IPS DF 6.9 (cell line): ENCODE measurements around the gene LCN10.
"Not testable (repeated sequence)": the region's sequence is repeated elsewhere in the genome, so short reads cannot be mapped to it uniquely, and the experiment has no call there.

Experiments
- DNase-seq: peaks from one replicate; pipeline ENCODE4 v3.0.0-alpha.2; 2013; ENCODE audit warnings: low read depth, low spot score
- H3K27ac ChIP-seq: one replicate; pipeline ENCODE4 v1.5.1; 2013; ENCODE audit warnings: low read length, control low read depth
- H3K27me3 ChIP-seq: 2 replicates; pipeline ENCODE4 v1.6.1; 2013; ENCODE audit warnings: mild to moderate bottlenecking, low read length; ENCODE audit not compliant: control insufficient read depth, insufficient read depth
- H3K36me3 ChIP-seq: 2 replicates; pipeline ENCODE4 v1.6.1; 2013; ENCODE audit warnings: low read length; ENCODE audit not compliant: control insufficient read depth, insufficient read depth
- H3K4me1 ChIP-seq: 2 replicates; pipeline ENCODE4 v1.6.1; 2013; ENCODE audit warnings: low read length; ENCODE audit not compliant: control insufficient read depth, insufficient read depth
- H3K4me3 ChIP-seq: 2 replicates; pipeline ENCODE4 v1.5.1; 2013; ENCODE audit warnings: mild to moderate bottlenecking, low read length
- H3K9me3 ChIP-seq: 2 replicates; pipeline ENCODE4 v1.6.1; 2013; ENCODE audit warnings: low read length, inconsistent platforms; ENCODE audit not compliant: control insufficient read depth, insufficient read depth
- WGBS: extraction: QIAGEN DNeasy Blood & Tissue Kit; methylation state at CpG from one replicate; pipeline ENCODE4 v1.1.7; 2013; ENCODE audit warnings: mixed read lengths, missing lambda C conversion rate; ENCODE audit not compliant: insufficient read length, insufficient coverage; 5-methylcytosine and 5-hydroxymethylcytosine counted together

The LCN10 gene

GRCh38 chr9:136771907-136772415, 29.2 kb upstream of the LCN10 start:
- H3K4me3 ChIP-seq = no peak overlapping the region
- H3K27me3 ChIP-seq = no peaks in the 10 kb centered on the region
- WGBS = no CpG with 5 or more reads among the region's 3 CpGs
- no peak for DNase-seq
- no peaks in the 10 kb centered on the region for H3K4me1 ChIP-seq
- no peaks in the 10 kb centered on the region; the same call in 1 of the 2 replicates for H3K36me3 ChIP-seq
- no peak overlapping the region for H3K27ac ChIP-seq
- H3K9me3 ChIP-seq = no peaks in the 10 kb centered on the region

- DNase-seq = peak; percentile 48
- no CpG with 5 or more reads among the region's 16 CpGs for WGBS
- Histone ChIP-seq H3K4me3 (peak overlapping the region; percentile 24; the same call in 1 of the 2 replicates), H3K27me3 (no peaks in the 10 kb centered on the region), H3K36me3 (no peaks in the 10 kb centered on the region), H3K9me3 (no peaks in the 10 kb centered on the region), H3K4me1 (no peaks in the 10 kb centered on the region), H3K27ac (no peak overlapping the region)
Observed at GRCh38 chr9:136769710-136770191, 27.0 kb upstream of the LCN10 start.

- H3K9me3 ChIP-seq, H3K36me3 ChIP-seq, H3K4me1 ChIP-seq, DNase-seq, H3K27me3 ChIP-seq, H3K4me3 ChIP-seq, H3K27ac ChIP-seq: not testable (repeated sequence)
- WGBS = no CpG with 5 or more reads among the region's 18 CpGs
Observed at GRCh38 chr9:136766410-136767120, 23.8 kb upstream of the LCN10 start.

GRCh38 chr9:136765745-136766409, 23.1 kb upstream of the LCN10 start:
- not testable (repeated sequence) for H3K4me1 ChIP-seq, H3K27me3 ChIP-seq, H3K36me3 ChIP-seq, H3K27ac ChIP-seq, H3K4me3 ChIP-seq, H3K9me3 ChIP-seq, DNase-seq
- no CpG with 5 or more reads among the region's 14 CpGs for WGBS

GRCh38 chr9:136765041-136765440, 22.3 kb upstream of the LCN10 start:
- H3K4me1 ChIP-seq = 0 out of 2 replicates have a peak, but pooled peaks cover 4% of the 10 kb centered on the region
- WGBS = no CpG with 5 or more reads among the region's 14 CpGs
- no peak overlapping the region for H3K4me3 ChIP-seq
- no peaks in the 10 kb centered on the region for H3K36me3 ChIP-seq
- H3K9me3 ChIP-seq = no peaks in the 10 kb centered on the region
- no peak overlapping the region for H3K27ac ChIP-seq
- no peak for DNase-seq
- H3K27me3 ChIP-seq = no peaks in the 10 kb centered on the region

- H3K4me3 ChIP-seq = peak within 1 kb of the TSS; percentile 10; the same call in 1 of the 2 replicates
- no peaks in the 10 kb centered on the region for H3K27me3 ChIP-seq
- no CpG with 5 or more reads among the region's 14 CpGs for WGBS
- no peak for DNase-seq
- H3K27ac ChIP-seq = no peak within 1 kb of the TSS
- H3K36me3 ChIP-seq = no peaks in the 10 kb centered on the region
- 0 out of 2 replicates have a peak, but pooled peaks cover 4% of the 10 kb centered on the region for H3K4me1 ChIP-seq
- no peaks in the 10 kb centered on the region for H3K9me3 ChIP-seq
Observed at GRCh38 chr9:136764301-136764891, 21.7 kb upstream of the LCN10 start, which contains the start of gene LCN15. LCN15 (minus strand) TSS chr9:136764518; CDS start chr9:136764488, 30 bp downstream.

- Histone ChIP-seq H3K27me3 (no peaks in the 10 kb centered on the region), H3K36me3 (no peaks in the 10 kb centered on the region), H3K27ac (no peak overlapping the region), H3K9me3 (no peaks in the 10 kb centered on the region), H3K4me1 (0 out of 2 replicates have a peak, but pooled peaks cover 4% of the 10 kb centered on the region), H3K4me3 (no peak overlapping the region)
- WGBS = no CpG with 5 or more reads among the region's 14 CpGs
- DNase-seq = no peak
Observed at GRCh38 chr9:136763649-136764035, 20.9 kb upstream of the LCN10 start.

- H3K36me3 ChIP-seq = no peaks in the 10 kb centered on the region
- H3K9me3 ChIP-seq = no peaks in the 10 kb centered on the region
- peak overlapping the region; percentile 10; the same call in 1 of the 2 replicates for H3K4me3 ChIP-seq
- no CpG with 5 or more reads among the region's 37 CpGs for WGBS
- no peaks in the 10 kb centered on the region for H3K27me3 ChIP-seq
- DNase-seq = peak; percentile 77
- H3K4me1 ChIP-seq = peaks cover 4% of the 10 kb centered on the region; the same call in 1 of the 2 replicates
- H3K27ac ChIP-seq = no peak overlapping the region
Observed at GRCh38 chr9:136762915-136763648, 20.3 kb upstream of the LCN10 start.

GRCh38 chr9:136762221-136762691, 19.5 kb upstream of the LCN10 start:
- Histone ChIP-seq H3K4me1 (peaks cover 4% of the 10 kb centered on the region; the same call in 1 of the 2 replicates), H3K27ac (no peak overlapping the region), H3K4me3 (no peak overlapping the region), H3K9me3 (no peaks in the 10 kb centered on the region), H3K36me3 (no peaks in the 10 kb centered on the region), H3K27me3 (no peaks in the 10 kb centered on the region)
- no CpG with 5 or more reads among the region's 17 CpGs for WGBS
- DNase-seq = no peak
